K562 (cell line): ENCODE results near the gene SEC14L5. TPM values are rescaled to one million over a fixed set of nuclear protein-coding genes. Genes with fewer than 3 reads are reported as not detected.

Experiments
- CAMTA2 ChIP-seq: fragments of 250-450 bp; sonication (Bioruptor Pico); conservative IDR thresholded peaks from 2 replicates; pipeline ENCODE4 v1.5.1; 2022
- CHD1 ChIP-seq: fragments of 200-600 bp; sonication (generic); IDR thresholded peaks from one replicate; pipeline ENCODE4 v1.6.1; 2012; ENCODE audit warnings: mild to moderate bottlenecking, moderate library complexity, low read length, inconsistent platforms
- CHD2 ChIP-seq: IDR thresholded peaks from 2 replicates; pipeline ENCODE4 v1.6.1; 2011; ENCODE audit warnings: low read depth, low read length
- CREB1 ChIP-seq, 2 experiments: sonication (generic) in 1 of 2; formaldehyde crosslinking in 1 of 2; IDR thresholded peaks; 2 replicates each; pipeline versions ENCODE4 v1.6.1 to v1.8.0; 2012 to 2022; ENCODE audit warnings: inconsistent platforms in 1 of 2, mild to moderate bottlenecking in 1 of 2, missing genetic modification reagents in 1 of 2, moderate library complexity in 1 of 2
- ETV1 ChIP-seq: fragments of 450-650 bp; conservative IDR thresholded peaks from 2 replicates; pipeline ENCODE4 v1.6.1; 2016; ENCODE audit warnings: missing genetic modification characterization, control low read depth, low read depth, missing compliant biosample characterization
- ETV5 ChIP-seq: sonication (generic); formaldehyde crosslinking; IDR thresholded peaks from 2 replicates; pipeline ENCODE4 v1.4.0; 2020; ENCODE audit warnings: low read depth, mild to moderate bottlenecking, missing genetic modification reagents
- FOXP1 ChIP-seq: sonication (generic); formaldehyde crosslinking; IDR thresholded peaks from 2 replicates; pipeline ENCODE4 v1.8.0; 2022; ENCODE audit warnings: mild to moderate bottlenecking, missing genetic modification reagents
- MCM2 ChIP-seq: fragments of 450-650 bp; IDR thresholded peaks from 2 replicates; pipeline ENCODE4 v1.6.1; 2017; ENCODE audit warnings: low read depth, mild to moderate bottlenecking
- NR2C1 ChIP-seq, 2 experiments: fragments of 450-650 bp; IDR thresholded peaks; 2 replicates each; pipeline ENCODE4 v1.6.1; 2017; ENCODE audit warnings: mild to moderate bottlenecking in 2 of 2, antibody characterized with exemption in 1 of 2, inconsistent platforms in 1 of 2, missing compliant biosample characterization in 1 of 2, missing genetic modification characterization in 1 of 2
- PCBP2 ChIP-seq: fragments of 200-400 bp; formaldehyde crosslinking; IDR thresholded peaks from 2 replicates; pipeline ENCODE4 v1.6.1; 2018; ENCODE audit warnings: low read length, low read depth, mild to moderate bottlenecking, moderate library complexity; ENCODE audit not compliant: poor library complexity, severe bottlenecking
- POU5F1 ChIP-seq: fragments of 150-350 bp; IDR thresholded peaks from 2 replicates; pipeline ENCODE4 v1.6.1; 2014; ENCODE audit warnings: borderline replicate concordance, low read length, low read depth, mild to moderate bottlenecking; ENCODE audit not compliant: partially characterized antibody
- RBM22 ChIP-seq: fragments of 200-400 bp; formaldehyde crosslinking; IDR thresholded peaks from 2 replicates; pipeline ENCODE4 v1.6.1; 2018; ENCODE audit warnings: low read length, low read depth; ENCODE audit not compliant: poor library complexity, severe bottlenecking
- TRIM24 ChIP-seq, 2 experiments: fragments of 450-650 bp; IDR thresholded peaks; 2 replicates each; pipeline ENCODE4 v1.6.1; 2016
- ZC3H11A ChIP-seq: IDR thresholded peaks from 2 replicates; pipeline ENCODE4 v1.6.1; 2012; ENCODE audit warnings: low read depth, low read length, improper control_type of control experiment
- ZC3H4 ChIP-seq: sonication (generic); formaldehyde crosslinking; IDR thresholded peaks from 2 replicates; pipeline ENCODE4 v1.9.0; 2021; ENCODE audit warnings: missing genetic modification reagents, borderline replicate concordance
- ZZZ3 ChIP-seq: fragments of 450-650 bp; IDR thresholded peaks from 2 replicates; pipeline ENCODE4 v1.6.1; 2016; ENCODE audit warnings: antibody characterized with exemption, mild to moderate bottlenecking, moderate library complexity
- polyA plus RNA-seq, 8 experiments: library from polyadenylated mRNA; depleted of rRNA in 4 of 8; stranded (reverse) in 5 of 8; unstranded in 3 of 8; fragments of >200 nt; fragmentation: Nextera tagmentation in 2 of 8; fragmentation: Illumina TruSeq in 1 of 8; extraction: Ambion mirVana in 2 of 8; extraction: Trizol in 1 of 8; gene quantifications; 2 replicates each; pipeline versions ENCODE4 v1.2.1 to v1.2.3, GENCODE V29; 2011 to 2014; ENCODE audit warnings: inconsistent platforms in 1 of 8, missing spikeins in 1 of 8
- total RNA-seq, 7 experiments: library from RNA; depleted of rRNA in 6 of 7; stranded (reverse); fragments of >200 nt in 6 of 7; fragmentation: Illumina TruSeq in 2 of 7; extraction: Trizol in 2 of 7; gene quantifications; 2 replicates each; pipeline versions ENCODE4 v1.2.1 to v1.2.3, GENCODE V29; 2011 to 2021; ENCODE audit warnings: low replicate concordance in 1 of 7
- TF ChIP-seq, protein P1 (sequence below): sonication (generic); formaldehyde crosslinking; IDR thresholded peaks from 2 replicates; pipeline ENCODE4 v1.8.0; 2023; ENCODE audit warnings: missing genetic modification reagents, mild to moderate bottlenecking, borderline replicate concordance
- TF ChIP-seq, protein P2 (sequence below): fragments of 250-450 bp; sonication (Bioruptor Pico); IDR thresholded peaks from 2 replicates; pipeline ENCODE4 v1.5.0; 2022; ENCODE audit warnings: mild to moderate bottlenecking
- TF ChIP-seq, protein P3 (sequence below), 2 experiments: fragments of 250-450 bp in 1 of 2; fragments of 450-650 bp in 1 of 2; sonication (Bioruptor Pico) in 1 of 2; IDR thresholded peaks; 2 replicates each; pipeline versions ENCODE4 v1.6.1 to v1.8.0; 2016 to 2021; ENCODE audit warnings: mild to moderate bottlenecking in 2 of 2, moderate library complexity in 2 of 2, missing compliant biosample characterization in 1 of 2, missing genetic modification characterization in 1 of 2

SEC14L5 gene
- total and polyA plus RNA-seq, 9 of the 15 experiments (the other 6 are each of a cell fraction or from before 2014, with no cell fraction given) = 0.11 TPM; not detected in 8

DNA sequence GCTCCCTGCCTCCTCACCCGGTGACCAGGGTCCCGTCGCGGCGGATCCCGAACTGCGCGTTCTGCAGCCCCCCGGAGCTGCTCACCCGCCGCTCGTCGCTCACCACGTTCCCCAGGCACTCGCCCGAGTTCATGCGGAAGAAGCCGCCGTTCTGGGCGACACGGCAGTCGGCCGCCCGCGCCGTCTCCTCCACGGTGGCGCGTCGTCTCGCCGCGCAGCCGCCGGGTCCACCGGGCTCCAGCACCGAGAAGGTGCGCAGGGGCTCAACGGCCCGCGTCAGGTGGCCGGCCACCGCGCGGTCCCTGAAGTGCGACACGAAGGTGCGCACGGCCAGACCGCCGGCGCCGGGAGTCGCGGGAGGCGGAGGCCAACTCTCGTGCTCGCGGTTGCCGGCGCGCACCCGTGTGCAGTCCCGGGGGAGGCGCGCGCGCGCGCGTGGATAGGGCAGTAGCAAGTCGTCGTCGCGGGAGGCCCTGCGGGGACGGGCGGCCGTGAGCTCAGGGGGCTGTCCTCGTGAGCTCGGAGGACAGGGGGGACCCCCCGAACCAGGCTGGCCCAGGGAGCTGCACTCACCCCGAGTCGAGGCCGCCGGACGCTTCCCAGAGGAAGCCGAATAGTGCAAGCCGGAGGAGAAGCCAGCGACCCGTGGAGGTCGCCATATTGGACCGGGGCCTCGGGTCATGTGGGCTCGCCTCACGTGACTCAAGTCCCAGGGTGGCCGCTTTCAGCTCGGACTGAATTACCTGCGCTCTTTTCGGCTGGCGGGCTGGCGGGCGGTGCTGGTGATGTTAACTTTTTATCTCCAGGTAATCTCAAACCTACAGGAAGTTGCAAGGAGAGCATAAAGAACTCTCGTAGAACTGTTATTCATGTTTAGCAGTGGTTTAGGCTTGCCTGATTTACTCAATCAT, 75.4 kb downstream of the SEC14L5 start, which contains the start of gene NAGPA (continued):
- TF ChIP-seq, protein P1, sequence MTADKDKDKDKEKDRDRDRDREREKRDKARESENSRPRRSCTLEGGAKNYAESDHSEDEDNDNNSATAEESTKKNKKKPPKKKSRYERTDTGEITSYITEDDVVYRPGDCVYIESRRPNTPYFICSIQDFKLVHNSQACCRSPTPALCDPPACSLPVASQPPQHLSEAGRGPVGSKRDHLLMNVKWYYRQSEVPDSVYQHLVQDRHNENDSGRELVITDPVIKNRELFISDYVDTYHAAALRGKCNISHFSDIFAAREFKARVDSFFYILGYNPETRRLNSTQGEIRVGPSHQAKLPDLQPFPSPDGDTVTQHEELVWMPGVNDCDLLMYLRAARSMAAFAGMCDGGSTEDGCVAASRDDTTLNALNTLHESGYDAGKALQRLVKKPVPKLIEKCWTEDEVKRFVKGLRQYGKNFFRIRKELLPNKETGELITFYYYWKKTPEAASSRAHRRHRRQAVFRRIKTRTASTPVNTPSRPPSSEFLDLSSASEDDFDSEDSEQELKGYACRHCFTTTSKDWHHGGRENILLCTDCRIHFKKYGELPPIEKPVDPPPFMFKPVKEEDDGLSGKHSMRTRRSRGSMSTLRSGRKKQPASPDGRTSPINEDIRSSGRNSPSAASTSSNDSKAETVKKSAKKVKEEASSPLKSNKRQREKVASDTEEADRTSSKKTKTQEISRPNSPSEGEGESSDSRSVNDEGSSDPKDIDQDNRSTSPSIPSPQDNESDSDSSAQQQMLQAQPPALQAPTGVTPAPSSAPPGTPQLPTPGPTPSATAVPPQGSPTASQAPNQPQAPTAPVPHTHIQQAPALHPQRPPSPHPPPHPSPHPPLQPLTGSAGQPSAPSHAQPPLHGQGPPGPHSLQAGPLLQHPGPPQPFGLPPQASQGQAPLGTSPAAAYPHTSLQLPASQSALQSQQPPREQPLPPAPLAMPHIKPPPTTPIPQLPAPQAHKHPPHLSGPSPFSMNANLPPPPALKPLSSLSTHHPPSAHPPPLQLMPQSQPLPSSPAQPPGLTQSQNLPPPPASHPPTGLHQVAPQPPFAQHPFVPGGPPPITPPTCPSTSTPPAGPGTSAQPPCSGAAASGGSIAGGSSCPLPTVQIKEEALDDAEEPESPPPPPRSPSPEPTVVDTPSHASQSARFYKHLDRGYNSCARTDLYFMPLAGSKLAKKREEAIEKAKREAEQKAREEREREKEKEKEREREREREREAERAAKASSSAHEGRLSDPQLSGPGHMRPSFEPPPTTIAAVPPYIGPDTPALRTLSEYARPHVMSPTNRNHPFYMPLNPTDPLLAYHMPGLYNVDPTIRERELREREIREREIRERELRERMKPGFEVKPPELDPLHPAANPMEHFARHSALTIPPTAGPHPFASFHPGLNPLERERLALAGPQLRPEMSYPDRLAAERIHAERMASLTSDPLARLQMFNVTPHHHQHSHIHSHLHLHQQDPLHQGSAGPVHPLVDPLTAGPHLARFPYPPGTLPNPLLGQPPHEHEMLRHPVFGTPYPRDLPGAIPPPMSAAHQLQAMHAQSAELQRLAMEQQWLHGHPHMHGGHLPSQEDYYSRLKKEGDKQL (CRISPR knock-in tag) = no peak
- no peak for TF ChIP-seq ETV1
- no peak for TF ChIP-seq CHD2
- TF ChIP-seq CHD1 = no peak
- no peak for TF ChIP-seq PCBP2
- TF ChIP-seq MCM2 = no peak
- no peak for TF ChIP-seq ETV5
- TF ChIP-seq NR2C1 (IDR thresholded peaks at IDR 0.05) = peak; percentile 56; the same call in 1 of the 2 replicates
- TF ChIP-seq NR2C1 (tag; IDR thresholded peaks at IDR 0.05) = peak; percentile 69
- TF ChIP-seq, protein P2, sequence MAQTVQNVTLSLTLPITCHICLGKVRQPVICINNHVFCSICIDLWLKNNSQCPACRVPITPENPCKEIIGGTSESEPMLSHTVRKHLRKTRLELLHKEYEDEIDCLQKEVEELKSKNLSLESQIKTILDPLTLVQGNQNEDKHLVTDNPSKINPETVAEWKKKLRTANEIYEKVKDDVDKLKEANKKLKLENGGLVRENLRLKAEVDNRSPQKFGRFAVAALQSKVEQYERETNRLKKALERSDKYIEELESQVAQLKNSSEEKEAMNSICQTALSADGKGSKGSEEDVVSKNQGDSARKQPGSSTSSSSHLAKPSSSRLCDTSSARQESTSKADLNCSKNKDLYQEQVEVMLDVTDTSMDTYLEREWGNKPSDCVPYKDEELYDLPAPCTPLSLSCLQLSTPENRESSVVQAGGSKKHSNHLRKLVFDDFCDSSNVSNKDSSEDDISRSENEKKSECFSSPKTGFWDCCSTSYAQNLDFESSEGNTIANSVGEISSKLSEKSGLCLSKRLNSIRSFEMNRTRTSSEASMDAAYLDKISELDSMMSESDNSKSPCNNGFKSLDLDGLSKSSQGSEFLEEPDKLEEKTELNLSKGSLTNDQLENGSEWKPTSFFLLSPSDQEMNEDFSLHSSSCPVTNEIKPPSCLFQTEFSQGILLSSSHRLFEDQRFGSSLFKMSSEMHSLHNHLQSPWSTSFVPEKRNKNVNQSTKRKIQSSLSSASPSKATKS (CRISPR knock-in tag) = no peak
- no peak for TF ChIP-seq ZZZ3
- TF ChIP-seq CAMTA2 = no peak
- TF ChIP-seq POU5F1 = no peak
- TF ChIP-seq ZC3H11A = no peak
- TF ChIP-seq FOXP1 (CRISPR knock-in tag) = no peak
- TF ChIP-seq, protein P3, sequence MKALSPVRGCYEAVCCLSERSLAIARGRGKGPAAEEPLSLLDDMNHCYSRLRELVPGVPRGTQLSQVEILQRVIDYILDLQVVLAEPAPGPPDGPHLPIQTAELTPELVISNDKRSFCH (CRISPR knock-in tag; IDR thresholded peaks at IDR 0.05) = no peak
- TF ChIP-seq, protein P3 (tag; IDR thresholded peaks at IDR 0.05) = no peak; the same call in 1 of the 2 replicates
- no peak for TF ChIP-seq ZC3H4
- TF ChIP-seq CREB1 (IDR thresholded peaks at IDR 0.05) = no peak
- TF ChIP-seq CREB1 (CRISPR knock-in tag; IDR thresholded peaks at IDR 0.05) = no peak
- no peak for TF ChIP-seq RBM22
- TF ChIP-seq TRIM24 (IDR thresholded peaks at IDR 0.05) = no peak
